ENCODE data around the gene PARP9.
A peak's percentile ranks its signal among the peaks of the same experiment; 100 is the strongest.
"Not testable (repeated sequence)": the region's sequence is repeated elsewhere in the genome, so short reads cannot be mapped to it uniquely, and the experiment has no call there.

PARP9 gene

DNA sequence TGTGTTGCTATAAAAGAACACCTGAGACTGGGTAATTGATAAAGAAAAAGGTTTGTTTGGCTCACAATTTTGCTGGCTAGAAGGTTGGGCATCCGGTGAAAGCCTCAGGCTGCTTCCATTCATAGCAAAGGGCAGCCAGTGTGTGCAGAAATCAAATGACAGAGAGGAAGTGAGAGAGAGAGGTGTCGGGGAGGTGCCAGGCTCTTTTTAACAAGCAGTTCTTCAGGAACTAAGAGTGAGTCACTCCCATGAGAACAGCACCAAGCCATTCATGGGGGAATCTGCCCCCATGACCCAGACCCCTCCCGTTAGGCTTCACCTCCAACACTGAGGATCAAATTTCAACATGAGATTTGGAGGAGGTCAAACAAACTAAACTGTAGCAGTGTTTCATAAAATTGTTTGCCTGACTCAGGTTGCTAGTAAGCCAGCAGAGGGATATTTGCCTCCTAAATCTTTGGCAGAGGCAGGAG is 8.9 kb upstream of the PARP9 start:
- peak; percentile 21 for DNase-seq

DNA sequence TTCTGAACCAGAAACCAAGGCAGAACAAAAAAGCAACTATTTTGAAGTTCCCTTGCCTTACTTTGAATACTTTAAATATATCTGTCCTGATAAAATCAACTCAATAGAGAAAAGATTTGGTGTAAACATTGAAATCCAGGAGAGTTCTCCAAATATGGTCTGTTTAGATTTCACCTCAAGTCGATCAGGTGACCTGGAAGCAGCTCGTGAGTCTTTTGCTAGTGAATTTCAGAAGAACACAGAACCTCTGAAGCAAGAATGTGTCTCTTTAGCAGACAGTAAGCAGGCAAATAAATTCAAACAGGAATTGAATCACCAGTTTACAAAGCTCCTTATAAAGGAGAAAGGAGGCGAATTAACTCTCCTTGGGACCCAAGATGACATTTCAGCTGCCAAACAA is 4.7 kb upstream of the PARP9 start:
- no peak for DNase-seq

DNA sequence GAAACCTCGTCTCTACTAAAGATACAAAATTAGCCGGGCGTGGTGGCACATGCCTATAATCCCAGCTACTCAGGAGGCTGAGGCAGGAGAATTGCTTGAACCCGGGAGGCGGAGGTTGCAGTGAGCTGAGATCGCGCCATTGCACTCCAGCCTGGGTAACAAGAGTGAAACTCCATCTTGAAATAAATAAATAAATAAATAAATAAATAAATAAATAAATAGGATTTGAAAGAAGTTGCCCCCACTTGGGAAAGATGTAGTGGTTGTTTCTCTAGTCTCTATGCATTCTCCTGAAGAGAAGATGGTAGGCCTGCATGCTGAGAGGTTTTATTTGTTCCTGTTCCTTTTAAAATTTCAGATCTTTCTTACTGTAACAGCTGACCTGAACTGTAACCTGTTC is 4.0 kb upstream of the PARP9 start:
- DNase-seq: not testable (repeated sequence)

DNA sequence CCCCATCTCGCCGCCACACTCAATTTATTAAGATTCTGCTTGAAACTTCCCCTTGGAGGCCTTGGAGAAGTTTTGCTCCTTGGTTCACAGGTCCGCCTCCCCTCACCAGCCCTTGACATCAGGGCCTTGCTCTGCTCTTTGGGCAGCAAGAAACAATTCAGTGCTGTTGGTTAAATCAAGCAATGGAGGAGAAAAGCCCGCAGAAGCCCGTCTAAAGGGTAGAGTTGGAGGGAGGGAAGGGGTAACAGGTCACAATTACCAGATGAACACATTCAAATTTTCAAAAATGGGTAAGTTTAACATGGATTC is 429 bp downstream of the PARP9 start:
- DNase-seq: peak; percentile 13

DNA sequence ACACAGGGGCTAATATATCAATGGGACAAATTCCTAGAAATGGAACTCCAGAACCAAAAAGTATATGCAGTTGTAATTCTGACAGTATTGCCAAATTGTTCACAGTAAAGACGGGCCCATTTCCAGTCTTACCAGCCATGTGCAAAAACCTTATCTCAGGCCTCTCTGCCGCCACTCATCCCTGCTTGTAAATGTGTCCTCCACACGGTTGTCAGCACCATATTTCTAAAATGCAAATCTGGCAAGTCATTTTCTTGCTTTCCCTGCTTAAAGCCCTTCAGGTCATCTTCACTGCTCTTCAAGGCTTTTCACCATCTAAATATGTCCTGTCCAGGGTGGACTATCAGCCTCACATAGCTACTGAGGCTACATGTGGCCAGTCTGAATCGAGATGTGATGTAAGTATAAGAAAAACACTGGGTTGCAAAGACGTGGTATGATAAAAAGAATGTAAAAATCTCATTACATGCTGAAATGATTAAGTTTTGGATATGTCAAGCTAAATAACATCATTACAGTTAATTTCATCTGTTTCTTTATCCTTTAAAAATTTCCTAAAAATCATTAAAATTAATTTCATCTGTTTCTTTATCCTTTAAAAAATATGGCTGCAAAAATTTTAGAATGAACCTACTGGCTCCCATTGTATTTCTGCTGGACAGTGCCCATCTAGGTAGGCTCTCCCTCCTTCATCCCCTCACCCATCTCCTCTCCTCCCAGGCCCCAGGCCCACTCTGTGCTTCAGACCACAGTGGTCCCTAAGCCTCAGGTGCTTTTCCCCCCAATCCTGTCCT is 980 bp downstream of the PARP9 start:
- peak; percentile 28 for DNase-seq

DNA sequence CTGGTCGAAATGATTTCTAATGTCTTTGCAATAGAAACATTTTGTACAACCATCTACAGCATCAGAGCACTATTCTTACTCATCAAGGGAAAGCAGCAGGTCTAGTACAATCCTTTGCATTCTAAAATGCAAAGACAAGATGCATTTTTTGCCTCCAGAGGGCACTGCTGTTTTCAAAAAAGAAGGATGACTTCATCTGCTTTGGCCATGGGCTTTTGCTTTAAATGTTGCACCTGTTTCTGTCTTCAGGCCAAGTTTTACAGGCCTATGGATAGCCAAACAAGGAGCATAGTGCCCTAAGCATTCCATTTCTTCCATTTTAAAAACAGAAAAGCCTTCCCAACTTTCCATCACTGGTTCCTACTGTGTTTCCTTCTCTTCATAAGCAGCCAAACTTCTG is 3.4 kb downstream of the PARP9 start:
- peak; percentile 54 for DNase-seq

DNA sequence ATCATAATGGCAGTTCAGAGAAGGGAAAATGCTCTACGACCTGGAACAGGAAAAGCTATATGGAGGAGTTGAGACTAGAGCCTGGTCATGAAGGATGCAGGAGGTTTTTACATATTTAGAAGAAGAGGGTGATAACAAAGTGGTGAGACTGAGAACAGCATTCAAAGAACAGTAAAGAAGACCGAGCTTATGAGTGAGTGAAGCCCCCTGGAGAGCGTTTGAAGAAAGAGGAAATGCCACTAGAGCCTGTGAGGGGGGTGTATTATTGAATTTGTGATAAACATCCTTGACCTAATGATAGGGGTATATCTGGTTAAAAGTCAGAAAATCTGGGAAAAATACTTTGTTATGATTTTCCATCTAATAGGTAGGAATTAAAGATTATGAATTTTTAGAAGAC is 4.2 kb downstream of the PARP9 start:
- no peak for DNase-seq

DNA sequence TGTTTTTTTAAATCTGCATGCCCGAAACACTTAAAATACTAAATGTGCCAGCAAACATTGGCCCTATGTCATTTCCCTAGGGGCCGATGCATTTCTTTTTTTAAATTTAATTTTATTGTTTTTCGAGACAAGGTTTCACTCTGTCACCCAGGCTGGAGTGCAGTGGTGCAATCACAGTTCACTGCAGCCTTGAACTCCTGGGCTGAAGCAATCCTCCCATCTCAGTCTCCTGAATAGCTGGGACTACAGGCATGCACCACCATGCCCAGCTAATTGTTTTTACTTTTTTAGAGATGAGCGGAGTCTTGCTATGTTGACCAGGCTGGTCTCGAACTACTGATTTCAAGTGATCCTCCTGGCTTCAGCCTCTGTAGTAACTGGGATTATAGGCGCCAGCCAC is 5.5 kb downstream of the PARP9 start:
- no peak for DNase-seq

DNA sequence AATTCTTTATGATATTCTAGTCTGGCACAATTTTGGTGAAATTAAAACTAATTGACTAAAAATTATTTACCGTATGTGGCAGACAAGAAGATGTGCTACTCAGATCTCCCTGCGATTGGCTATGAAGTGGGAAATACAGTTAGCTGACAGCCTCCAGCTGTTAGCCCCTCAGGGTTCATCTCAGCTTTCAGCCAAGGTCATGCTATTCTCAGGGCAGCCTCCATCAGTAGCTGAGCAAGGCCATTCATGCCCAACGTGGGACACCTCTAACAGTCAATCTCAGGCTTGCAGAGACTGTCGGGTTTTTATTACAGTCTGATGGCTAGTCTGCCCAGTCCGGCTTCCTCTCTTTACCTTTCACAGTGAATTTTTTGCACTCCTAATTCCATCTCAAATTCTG is 6.7 kb downstream of the PARP9 start:
- no peak for DNase-seq

DNA sequence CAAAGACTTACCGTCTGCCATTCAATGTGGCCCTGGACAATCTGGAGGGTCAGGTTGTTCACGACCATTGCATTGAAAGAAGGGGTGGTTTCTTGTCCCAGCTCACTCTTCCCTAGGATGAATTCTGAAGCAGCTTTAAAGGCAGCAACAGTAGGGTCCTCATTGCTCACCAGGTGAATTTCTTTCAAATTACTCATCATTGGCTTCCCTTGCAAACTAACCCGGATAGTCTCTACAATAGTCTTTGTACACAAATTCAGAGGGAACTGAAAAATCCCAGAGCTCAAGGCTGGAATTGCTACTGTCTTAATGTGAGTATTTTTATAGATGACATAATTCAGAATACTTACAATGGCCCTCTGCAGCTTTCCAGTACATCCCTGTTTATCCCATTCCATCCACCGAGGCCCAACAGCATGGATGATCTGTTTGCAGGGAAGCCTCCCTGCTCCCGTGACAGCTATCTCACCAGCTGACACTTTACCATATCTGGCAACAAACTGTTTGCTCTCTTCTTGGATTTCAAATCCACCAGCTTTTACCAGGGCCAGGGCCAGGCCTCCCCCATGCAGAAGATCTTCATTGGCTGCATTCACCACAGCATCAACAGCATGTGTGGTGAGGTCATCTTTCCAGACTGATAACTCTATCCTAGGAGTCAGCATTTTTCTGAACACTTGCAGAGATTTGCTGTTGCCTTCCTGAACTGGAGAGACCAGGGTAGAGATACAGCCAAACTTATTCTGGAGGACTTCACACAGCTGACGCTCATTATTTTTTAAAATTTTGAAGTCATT is 8.6 kb downstream of the PARP9 start:
- peak; percentile 27 for DNase-seq

DNA sequence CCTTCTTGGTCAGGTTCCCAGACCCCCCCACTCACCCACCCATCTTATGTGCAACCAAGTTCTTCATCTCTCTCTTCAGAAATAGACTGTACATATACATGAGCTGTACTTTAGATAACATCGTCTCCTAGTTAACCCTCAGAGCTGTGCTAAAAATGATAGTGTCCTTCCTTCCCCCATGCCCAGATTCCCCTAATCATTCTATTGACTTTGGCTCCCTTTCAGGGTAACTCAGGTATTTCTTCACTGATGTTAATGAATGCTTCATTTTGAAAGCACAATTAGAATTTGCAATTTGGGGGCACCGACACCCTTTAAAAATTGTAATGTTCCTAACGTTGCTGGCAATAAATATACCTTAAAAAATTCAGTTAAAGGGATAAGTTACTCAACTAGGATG is 10.9 kb downstream of the PARP9 start:
- DNase-seq: no peak

DNA sequence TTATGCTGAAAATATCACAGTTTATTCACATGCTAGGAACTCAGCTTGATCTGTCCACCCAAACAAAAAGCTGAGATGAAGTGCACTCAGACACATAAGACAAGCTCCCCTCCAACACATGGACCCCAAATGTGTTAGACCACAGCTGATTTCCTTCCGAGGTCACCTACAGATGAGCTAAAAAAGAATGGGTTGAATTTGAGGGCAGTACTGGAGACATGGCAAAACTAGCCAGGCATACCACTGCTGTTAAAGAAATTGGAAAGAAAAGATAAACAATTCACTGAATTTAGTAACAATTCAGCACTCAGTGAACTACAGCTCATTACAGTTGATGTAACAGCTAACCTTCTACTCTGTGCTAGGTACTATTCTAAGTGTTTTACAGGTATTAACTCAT is 15.5 kb downstream of the PARP9 start:
- DNase-seq: no peak

DNA sequence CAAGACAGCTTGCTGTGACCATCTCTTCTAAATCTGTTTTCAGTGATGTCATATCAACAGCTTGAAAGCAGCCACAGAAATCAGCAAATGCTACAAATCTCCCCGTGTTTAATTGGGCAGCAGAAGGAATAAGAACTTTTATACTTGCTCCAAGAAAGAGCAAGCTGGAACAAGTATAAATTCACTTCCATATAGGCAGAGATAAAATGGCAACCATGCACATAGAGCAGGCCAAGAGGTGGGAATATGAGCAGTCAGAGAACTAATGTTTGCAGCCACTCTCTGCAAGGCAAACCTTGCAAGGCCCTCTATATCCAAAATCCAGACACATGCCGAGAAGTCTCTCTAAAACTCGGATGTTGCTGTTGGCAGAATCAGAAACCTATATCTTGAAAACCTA is 16.0 kb downstream of the PARP9 start:
- no peak for DNase-seq

DNA sequence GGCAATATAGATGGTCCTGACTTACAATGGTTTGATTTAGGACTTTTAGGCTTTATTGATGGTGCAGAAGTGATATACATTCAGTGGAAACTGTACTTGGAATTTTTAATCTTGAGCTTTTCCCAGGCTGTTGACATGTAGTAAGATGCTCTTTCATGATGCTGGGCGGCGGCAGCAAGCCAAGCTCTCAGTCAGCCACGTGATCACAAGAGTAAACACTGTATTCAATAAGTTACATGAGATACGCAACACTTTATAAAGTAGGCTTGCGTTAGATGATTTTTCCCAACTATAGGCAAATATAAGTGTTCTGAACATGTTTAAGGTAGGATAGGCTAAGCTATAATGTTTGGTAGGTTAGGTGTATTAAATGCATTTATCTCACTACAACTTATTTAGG is 17.9 kb downstream of the PARP9 start:
- DNase-seq: no peak

DNA sequence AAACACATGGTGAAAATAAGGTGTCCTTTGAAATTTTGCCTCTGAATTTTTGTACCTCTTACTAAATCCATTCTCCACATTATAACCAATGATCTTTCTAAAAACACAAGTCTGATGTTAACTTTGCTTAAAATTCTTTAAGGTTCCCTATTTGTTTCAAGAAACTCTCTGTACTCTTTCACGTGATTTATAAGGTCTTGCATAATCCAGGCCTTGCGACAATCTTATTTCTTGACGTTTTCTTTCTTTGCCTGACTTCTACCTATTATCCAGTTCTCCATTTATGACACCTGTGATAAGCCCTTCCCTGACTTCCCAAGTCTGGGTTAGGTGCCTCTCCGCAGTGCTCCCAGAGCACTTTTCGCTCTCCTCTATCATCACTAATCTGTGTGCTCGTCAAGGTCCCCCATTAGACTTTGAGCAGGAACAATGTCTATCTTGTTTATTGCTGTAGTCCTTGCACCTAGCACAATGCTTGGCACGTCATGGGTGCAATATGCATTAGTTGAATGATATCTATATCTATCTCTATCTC is 25.1 kb downstream of the PARP9 start:
- no peak for DNase-seq

DNA sequence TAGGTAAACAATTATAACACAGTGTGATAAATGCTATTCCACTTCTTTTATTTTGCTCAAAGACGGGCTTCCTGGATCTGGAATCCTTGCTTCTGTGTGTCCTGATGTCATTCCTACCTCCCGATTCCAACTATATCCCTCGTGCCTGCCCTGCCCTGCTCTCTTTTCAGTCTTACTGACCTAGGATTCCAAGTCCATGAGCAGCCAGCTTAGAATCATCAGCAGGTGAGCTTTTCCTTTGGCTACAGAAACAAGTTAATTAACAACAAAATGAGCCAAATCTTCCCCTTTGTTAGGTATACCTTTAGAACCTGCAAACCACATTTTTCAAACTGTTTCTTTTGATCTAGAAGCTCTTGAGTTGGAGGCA is 27.5 kb downstream of the PARP9 start:
- no peak for DNase-seq

DNA sequence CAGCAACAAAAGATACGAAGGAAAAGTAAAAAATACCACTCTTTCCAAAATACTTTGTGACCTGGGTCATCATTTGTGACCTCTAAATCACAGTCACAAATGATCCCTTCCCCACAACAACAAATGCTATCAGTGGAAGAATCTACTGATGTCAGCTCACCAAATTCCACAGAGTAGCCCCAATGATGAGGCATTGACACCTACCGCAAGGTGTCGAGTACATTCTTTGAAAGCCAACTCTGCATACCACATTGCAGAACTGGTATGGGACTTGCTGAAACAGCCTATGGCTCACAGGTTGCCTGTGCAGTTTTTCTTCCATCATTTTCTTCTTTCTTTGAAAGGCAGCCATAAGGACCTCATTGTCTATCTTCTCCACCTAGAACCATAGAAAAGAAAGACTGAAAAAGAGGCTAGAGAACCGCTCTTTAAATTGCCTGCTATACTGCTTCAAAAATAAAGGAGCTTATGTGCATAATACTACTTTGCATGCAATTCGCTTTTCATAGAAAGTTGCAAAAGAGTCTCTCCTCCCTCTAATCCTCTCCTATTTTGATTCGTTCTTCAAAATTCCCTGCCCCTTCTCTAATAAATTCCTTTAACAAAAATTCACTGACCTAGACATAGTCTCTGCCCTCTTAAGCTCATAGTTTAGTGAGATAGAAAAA is 28.0 kb downstream of the PARP9 start:
- no peak for DNase-seq

DNA sequence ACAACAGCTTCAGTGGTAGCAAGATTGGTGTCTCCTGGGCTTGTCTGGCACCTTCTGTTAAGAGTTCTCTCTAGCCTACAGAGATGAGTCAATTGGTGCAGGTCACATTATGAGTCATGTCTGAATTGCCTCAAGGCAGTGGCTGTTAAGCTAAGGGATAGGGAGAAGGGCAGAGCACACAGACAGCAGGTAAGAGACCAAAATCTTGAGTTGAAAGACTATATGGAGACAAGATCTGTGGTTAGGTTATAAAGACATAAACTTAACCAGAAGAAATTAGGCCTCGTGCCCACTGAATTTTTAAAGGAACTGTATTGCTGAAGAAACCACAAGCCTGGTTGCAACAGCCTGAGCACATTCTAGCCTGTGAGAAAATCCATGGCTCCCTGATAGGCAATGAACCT is 30.2 kb downstream of the PARP9 start:
- peak; percentile 64 for DNase-seq

DNA sequence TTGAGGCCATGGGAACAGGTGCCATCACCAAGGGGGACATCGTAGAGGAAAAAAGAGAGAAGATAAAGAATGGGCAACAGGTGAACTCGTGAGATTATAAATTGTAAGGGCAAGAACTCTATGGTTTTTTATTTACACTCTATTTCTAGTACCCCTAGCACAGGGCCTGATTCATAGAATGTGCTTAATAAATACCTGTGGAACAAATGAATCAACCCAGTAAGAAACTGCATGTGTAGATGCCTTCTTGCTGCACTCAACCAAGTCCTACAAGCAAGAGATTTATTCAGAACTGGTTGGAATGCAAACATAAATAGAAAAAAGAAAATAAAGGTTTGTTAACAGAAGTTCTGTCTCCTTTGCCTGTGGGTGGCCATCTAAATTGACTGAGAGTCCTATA is 30.6 kb downstream of the PARP9 start:
- DNase-seq: no peak

DNA sequence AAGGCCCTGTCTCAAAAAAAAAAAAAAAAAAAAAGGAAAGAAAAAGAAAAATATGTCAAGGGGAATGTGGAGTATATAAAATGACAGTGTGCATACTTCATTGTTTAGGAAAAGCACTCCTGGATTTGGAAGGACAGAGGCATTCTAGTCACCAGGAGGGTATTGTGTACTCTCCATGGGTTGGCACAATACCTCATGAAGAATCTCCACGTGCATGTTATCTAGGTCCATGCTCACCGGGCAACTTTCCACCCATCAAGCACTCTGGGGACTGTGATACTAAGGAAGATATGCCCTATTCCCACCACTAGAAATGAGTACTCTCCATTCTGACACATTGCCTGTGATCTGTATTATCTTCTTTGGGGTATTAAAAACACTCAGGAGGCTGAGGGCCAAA is 33.9 kb downstream of the PARP9 start:
- no peak for DNase-seq

DNA sequence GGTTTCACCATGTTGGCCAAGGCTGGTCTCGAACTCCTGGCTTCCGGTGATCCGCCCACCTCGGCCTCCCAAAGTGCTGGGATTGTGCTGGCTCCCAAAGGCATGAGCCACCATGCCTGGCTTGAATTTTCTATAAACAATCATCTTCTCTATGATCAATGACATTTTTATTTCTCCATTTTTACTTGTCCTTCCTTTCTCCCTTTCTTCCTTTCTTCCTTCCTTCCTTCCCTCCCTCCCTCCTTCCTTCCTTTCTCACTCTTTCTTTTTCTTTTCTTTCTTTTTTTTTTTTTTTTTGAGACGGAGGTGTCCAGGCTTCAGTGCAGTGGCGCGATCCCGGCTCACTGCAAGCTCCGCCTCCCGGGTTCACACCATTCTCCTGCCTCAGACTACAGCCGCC is 40.8 kb downstream of the PARP9 start:
- no peak for DNase-seq

DNA sequence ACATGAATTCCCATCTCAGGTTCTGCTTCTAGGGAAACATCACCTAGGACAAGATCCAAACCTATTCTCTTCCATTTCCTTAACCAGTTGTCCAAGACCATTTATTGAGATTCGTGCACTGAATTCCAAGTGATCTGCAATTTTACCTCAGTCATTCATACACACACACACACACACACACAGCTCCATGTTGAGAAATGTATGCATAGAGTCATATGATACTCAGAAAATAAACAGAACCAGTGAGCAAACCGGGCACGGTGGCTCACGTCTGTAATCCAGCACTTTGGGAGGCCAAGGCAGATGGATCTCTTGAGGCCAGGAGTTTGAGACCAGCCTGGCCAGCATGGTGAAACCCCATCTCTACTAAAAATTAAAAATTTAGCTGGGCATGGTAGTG is 43.2 kb downstream of the PARP9 start:
- DNase-seq: no peak

DNA sequence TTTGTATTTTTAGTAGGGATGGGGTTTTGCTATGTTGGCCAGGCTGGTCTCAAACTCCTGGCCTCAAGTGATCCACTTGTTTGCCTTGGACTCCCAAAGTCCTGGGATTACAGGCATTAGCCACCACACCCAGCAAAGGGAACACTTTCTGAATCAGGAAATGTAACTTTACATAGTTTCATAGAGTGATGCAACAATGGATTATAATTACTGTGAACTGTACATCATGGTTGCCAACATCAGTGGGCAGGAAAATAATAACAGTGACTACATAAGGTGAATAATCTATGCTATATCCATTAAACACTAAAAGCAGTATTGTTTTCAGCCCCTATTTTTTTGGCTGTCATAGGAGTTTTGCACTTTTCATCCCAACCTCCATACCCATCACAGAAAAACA is 44.4 kb downstream of the PARP9 start:
- no peak for DNase-seq
